ENCODE results near the gene FRY.

GRCh38 chr13:32047088-32047487 lies 15.5 kb downstream of the FRY start:
- no peak for TF ChIP-seq POLR2A (IDR thresholded peaks at IDR 0.05; ENCODE audit: low read length)
- no peak for TF ChIP-seq GATA1 (IDR thresholded peaks at IDR 0.05; ENCODE audit: low read depth, low read length)

All from erythroblast (primary cell).